GM18858 (cell line): ENCODE results near the gene MEGF11.

Source experiments
- ATAC-seq: cut with Tn5 transposase; IDR thresholded peaks from one replicate; pipeline ENCODE4 v1.9.1; 2021; ENCODE audit not compliant: unreplicated experiment

Gene MEGF11

DNA sequence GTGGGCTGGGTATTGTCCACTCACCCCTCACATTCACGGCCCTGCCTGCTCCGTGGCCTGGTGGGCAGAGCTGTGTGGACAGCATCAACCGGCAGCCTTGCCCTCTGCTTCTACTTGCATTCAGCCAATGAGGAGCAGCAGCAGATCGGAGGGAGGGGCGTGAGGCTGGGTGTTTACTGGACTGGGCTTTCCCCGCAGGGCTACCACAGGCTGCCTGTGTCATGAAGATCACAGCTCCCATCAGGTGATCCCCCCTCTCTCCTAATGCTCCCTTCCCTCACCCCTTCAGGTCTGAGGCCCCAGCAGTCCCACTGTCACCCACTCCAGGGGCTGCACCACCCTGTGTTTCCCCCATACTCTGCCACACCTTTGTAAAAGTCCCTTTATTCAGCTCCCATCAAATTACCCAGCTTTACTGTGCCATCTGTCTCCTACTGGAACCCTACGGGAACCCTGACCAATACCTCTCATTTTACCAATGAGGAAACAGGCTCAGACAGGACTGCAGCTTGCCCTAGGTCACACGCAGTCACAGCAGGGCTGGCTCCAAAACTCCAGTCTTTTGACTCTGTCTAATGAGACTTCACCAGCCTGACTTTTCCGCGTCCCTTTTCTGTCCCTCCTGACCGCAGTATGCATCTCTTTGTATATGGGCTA is 81.1 kb downstream of the MEGF11 start:
- no peak for ATAC-seq

DNA sequence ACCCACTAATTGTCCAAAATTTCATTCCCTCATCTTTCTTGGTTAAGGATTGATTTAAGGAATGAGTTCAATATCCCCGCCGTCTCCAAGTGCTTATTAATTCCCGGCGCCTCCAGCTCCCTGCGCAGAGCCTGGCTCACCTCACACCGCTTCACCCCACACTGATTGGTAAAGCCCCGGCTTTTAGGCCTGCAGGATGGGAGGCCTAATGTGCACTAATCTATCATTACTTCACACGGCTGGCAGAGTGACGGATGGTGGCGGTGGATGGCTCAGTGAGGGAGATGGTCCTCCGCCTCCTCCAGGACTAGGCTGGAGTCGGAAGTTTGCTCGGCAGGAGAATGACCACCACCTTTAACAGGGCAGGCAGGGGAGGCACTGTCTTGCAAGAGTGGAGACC is 81.7 kb downstream of the MEGF11 start:
- no peak for ATAC-seq

DNA sequence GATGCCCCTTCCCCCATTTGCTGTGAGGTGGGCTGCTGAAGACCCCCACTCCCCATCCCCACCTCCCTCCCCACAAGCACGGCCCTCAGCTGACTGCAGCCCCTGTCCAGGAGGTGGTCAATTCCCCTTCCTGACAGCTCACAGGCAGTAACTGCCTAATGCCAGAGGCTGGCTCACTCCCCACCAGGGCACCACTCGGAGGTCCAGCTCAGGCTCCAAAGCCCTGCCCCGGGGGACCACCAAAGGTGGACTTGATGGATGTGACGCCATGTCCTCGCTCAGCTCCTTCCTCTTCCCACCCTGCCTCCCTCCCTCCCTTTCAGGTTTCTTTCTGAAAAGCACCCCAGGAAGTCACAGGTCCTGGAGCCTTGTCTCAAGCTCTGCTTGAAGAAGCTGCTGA is 82.8 kb downstream of the MEGF11 start:
- no peak for ATAC-seq

DNA sequence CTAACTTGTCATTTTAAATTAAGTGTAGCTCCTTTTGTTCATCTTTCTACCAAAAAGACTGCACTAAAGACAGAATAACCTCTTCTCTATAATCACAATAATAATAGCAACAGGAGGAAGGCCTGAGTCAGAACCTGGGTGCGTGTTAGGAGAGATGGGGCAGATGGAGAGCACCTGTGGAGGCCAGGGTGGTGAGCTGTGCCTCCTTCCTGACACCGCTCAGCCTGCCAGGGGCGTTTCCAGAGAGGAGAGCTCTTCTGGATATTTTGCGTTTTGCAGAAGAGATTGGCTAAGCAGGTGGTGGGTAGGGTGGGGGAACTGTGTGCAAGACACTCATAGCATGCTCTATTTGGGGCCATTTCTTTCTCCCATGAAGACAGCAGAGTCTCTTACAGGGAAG is 83.5 kb downstream of the MEGF11 start:
- ATAC-seq, result no peak

DNA sequence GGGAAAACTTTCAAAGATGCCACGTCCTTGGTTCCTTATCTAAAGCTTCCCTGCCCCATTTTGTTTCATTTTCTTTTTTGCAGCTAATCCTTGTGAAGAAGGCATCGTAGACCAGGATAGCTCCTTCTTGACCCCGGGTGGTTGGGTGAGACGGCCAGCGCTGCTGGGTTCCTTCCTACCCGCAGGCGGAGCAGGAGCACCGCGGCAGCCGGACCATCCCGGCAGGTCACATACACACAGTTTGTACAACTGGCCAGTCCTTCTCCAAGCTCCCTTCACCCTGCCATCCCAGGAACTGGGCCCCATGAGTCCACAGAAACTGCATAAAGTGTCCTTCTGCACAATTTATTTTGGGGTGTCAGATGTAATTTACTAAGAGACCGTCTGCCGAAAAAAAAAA is 83.9 kb downstream of the MEGF11 start:
- no peak for ATAC-seq

DNA sequence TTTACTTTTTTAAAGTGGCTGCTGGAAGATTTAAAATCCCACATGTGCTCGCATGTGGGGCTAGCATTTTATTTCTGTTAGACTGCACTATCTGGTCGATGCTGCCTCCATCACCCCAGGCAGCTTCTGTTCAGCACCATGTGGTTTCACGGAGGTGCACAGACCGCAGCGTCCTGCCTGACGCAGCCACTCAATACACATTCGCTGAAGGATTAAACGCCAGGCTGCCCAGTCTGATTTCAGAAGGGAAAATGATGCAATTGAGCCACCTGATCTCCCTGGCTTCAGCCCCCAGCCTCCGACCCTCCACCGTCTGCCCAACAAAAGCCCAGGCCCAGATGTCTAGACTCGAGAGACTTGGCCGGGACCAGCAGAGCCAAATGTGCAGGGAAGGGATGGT is 84.5 kb downstream of the MEGF11 start:
- no peak for ATAC-seq

DNA sequence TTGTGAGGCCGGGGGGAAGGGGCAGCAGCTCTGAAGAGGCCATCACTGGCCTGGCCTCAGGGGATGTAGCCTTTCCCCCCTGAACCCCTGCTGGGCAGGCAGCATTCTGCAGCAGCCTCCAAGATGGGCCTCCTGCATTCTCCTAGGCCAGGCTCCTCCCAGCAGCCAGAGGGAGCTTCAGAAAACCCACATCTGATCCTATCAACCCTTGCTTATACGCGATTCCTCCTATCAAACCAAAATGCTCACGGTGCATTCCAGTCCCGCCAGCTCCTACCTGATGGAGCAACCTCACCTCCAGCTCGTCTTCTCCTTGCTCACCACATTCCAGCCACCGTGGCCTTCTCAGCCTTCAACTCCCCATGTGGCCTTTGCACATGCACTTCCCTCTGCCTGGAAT is 85.7 kb downstream of the MEGF11 start:
- ATAC-seq, result no peak

DNA sequence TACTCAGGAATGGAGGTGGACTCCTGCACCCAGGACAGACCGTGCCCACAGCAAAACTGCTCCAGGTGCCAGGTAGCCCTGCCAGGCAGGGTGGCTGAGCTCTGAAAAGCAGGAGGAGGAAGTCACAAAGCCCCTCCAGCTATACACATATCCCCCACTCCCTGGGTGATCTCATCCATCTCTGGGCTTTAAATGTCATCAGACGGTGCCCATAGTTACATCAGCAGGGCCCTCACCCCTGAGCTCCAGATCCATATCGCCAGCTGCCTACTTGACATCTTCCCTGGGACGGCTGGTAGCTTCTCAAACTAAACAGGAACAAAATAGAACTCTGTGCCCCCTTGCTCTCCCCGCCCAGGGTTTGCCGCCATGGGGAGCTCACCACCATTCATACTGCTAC is 87.7 kb downstream of the MEGF11 start:
- ATAC-seq, result no peak

DNA sequence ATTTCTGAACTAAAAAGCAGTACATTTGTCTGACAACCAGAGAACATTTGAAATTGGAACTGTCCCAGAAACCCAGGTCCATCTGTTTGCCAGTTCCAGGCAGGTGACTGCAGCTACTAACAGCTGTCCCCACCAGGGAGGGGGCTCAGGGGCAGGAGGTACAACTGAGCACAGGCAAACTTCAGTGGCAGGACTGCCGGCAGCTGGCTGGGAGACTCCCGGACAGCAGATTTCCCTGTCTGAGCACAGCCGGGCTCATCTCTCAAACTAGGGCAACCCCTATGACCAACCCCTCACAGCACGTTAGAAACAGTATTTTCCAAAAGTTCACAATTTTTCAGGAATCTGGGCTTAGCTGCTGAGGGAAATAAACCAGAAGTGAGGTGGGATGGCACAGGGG is 88.8 kb downstream of the MEGF11 start:
- no peak for ATAC-seq

DNA sequence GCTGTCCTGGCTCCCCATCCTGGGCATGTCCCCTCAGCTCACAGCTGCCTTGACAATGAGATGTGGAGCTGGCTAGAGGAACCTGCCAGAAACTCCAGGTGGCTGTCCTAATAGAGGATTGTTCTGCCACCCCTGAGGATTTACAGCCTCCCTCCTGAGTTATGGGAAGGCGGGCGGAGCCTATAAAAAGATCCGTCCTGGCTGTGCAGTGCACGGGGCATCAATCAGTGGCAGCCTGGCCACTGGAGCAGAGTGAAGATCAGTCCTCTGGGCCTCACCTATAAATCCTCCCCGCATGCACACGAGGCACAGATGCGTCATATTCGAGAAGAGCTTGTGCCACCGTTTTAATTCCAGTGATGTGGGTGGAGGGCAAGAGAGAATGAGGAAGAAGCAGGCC is 90.0 kb downstream of the MEGF11 start:
- no peak for ATAC-seq

DNA sequence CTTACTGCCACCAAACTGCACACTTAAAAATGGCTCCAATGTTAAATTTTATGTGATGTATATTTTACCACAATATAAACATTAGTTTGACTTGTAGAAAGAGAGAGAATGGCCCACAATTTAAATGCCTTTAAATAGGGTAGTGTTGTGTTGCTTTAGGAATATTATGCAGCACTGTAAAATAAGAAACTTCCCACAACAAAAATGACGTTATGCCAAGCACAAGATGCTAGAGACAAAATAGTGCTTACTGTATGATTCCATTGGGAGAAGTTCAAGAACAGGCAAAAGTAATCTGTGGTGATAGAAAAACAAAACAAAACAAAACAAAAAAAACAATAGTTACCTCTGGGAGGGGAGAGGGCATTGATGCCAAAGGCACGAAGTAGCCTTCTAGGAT is 91.3 kb downstream of the MEGF11 start:
- ATAC-seq, result no peak

DNA sequence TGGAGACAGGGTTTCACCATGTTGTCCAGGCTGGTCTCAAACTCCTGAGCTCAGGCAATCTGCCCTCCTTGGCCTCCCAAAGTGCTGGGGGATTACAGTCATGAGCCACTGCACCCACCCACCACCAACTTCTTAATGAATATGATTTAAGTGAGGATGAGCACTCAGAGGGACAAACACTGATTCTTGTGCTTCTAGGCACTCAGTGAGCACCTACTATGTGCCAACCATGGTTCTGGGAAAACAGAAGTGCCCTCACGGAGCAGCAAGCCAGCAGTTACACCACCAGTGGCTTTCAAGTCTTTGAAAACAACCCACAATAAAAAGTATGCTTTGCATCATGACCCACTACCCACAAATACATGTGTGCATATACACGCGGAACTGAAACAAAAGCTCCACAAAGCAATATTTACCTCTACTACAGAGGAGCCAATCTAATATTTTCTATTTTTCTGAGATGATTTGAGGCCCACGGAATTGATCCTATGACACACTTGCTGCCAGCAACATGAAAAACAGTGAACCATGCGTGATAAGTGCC is 91.9 kb downstream of the MEGF11 start:
- ATAC-seq, result no peak

DNA sequence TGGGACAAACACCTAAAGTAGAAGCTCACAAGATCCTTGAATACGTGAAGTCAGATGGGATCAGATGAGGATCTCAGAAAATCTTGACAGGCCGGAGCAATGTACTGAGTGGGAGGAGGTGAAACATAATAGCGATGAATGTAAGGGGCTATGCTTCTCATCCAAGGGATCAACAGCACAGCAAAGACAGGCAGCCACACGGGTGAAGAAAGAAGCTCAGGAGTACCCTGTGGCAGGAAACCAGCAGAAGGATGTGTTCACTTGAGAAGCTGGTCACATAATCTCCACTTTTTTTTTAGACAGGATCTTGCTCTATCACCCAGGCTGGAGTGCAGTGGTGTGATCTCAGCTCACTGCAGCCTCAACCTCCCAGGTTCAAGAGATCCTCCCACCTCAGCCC is 92.4 kb downstream of the MEGF11 start:
- ATAC-seq, result no peak

DNA sequence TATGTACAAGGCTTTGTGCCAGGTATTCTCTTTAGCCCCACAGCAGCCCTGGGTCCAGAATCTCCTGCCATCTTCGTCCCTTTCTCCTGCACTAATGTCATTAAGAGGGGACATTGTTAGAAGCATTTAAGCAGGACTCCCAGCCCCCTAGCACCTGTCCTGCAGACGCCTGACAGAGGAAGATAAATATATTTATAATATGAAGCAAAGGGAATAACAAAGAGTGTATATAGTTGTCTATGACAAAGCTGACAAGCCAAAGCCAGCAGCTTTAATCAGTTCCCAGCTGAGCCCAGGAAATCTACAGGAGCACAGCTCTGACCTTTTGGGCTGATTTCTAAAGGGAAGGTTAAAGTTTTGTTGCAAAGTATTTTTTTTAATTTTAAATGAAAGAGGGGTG is 96.0 kb downstream of the MEGF11 start:
- no peak for ATAC-seq

DNA sequence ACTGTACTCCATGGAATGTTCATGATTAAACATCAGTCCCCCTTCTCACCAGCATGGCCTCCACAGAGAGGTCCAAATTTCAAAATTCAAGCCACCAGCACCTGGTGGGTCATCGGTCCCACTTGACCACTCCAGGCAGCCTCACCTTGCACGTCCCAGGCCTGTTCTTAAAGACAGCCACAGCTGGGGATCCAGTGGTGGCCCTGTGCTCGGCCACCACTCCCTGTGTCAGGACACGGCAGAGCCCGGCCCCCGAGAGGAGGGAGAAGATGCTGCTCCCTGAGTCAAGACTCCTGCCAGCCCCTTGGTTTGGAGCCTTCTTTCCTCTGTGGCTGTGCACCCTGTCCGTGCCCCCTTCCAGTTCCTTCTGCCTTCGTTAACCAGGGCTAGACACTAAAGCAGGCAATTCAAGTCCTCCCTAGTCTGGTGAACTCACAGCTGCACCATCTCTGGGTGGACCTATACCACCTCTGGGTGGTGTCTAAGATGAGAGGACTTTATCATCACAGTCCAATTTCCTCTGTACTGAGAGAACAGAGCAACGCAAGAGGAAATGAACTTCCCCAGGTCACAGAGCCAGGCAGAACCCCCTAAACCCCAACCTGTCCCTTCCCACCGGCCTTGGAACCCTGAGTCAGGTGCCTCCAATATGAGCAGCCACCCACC is 97.1 kb downstream of the MEGF11 start:
- ATAC-seq, result no peak

DNA sequence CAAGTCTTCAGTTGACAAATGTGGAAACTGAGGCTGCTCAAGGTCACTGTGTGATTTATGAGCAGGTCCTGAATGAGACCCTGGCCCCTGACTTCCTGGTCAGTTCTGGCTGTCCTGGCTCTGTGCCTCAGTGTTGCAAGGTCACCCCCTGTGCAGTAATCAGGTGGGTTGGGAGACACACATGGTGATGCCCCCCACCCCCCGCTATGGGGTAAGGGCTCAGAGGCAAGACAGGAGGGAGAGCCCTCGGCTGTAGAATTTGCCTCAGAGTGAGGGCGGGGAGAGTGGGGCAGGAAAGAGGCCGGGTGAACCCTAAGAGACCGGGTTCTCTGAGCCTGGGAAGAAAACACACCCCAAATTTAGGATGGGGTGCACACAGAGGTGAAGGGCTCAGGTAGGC is 98.5 kb downstream of the MEGF11 start:
- no peak for ATAC-seq

DNA sequence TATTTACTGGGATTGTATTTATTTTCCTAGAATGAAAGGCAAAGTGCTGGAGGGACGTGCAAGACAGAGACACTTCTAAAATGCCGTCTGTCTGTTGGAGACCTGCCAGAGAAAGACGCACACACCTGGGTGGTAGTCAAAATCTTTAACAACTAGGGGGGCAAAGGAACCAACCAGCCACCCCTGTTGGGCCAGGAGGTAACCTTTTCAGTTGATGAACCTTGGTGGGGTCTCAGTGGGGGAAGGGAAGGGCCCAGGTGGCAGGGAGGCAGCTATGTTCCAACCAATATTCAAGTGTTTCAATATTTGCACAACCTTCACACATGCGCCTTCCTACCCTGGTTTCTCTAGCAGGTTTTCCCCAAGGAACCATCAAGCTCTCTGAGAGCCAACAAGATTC is 99.0 kb downstream of the MEGF11 start:
- ATAC-seq, result no peak

DNA sequence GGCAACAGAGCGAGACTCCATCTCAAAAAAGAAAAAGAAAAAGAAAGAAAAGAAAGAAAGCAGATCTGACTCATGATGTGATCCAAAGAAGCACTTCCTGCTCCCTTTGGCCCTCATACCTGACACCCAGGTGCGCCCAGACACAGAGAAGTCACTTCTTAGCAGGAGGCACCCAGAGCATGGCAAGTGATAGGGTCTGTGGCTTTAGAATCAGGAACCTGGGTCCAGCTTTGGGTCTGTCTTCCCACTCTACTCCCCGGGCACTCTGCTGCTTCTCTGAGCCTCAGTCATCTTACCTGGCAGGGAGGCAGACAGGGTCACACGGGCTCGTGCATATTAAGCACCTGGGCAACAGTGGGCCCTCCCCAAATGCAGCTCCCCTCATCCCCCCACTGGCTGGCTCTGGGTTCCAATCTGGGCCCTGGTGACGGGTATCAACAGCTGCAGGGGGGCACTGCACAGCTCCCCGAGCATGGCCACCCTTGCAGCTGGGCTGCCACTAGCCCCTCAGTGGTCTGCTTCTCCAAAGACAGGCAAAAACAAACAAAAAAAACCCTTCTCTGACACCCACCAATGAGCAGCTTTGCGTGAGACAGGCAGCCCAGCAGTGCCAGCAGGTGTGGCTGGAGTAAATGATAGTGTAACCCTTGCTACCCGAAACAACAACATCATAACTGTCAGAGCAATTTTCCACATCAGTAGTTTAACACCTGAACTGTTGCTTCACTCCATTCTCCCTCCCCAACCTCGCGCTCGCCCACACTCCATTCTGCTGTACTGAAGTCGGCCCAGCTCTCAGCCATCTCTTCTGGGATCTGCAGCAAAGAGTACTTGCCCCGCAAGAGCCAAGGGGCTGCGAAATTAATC is 99.8 kb downstream of the MEGF11 start:
- ATAC-seq, result peak; percentile 93

DNA sequence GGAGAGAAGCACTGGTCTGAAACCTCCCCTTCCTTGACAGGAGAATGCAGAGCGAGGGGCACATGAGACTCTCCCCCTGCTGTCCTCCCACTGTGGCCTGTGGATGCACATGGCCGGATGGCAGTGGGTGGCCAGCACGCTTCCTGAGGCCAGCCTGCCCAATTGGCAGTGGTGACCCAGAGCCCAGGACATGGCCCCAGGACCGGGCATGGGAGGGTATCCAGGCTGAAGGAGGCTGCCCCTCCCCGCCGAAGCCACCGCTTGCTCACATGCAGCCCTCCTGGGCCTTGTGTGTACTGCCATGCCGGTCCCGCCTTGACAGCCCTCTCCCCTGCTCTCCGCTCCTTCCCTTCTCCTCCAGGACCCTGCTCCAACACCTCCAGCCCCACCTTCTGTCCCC is 100.9 kb downstream of the MEGF11 start:
- no peak for ATAC-seq

DNA sequence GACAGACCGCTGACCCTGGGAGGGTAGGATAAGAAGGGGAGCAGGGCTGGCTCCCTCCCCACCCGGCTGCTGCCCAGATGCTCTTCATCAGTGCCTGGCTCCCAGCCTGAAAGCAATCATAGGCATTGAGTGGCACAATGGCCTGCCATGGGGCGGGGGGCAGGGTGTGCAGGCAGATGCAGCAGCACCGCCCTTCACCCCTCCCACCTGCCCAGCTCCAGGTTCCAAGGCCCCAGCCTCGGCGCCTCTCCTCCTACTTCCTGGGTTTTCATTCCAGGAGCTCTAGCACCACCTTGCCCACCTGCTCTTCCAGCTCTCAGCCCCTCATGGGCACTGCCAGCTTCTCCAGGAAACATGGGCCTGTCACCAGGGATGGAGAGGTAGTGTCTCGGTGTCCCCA is 101.7 kb downstream of the MEGF11 start:
- no peak for ATAC-seq

DNA sequence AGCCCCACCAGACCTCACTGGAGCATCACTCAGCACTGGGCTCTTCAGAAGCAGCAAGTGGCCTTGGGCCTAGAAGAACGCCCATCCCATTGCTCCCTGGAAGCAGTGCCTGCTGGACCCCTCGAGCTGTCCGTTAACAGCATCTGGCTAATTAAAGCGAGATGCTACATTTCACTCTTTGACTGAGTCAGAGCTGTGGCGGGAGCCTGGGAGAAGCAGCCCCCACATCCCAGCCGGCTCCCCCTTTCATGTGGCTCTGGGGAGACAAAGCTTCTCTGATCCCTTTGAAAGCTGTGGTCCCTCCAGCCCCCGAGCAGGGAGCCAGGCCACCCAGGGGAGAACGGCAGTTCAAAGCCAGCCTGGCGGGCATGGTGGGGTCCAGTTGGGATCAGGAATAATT is 103.7 kb downstream of the MEGF11 start:
- ATAC-seq, result no peak

DNA sequence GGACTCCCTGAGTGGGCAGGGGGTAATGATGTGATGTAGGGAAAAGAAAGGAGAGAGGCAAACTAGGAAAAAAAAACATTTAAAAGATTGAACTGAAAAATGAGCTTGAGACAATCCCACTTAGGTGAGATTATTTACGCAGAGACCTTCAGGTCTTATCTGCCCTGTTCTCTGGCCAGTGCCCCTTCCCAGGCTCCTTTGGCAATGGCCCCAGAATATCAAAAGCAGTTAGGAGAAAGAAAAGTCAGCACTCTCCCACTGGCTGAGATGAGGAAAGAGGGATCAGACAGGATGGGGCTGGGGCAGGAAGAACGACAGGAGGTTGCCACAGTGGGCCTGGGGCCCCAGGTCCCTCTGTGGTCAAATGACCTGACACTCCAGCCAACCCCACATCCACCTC is 105.4 kb downstream of the MEGF11 start:
- no peak for ATAC-seq
